ENCODE data around the gene DIP2B. TPM values are rescaled to one million over a fixed set of nuclear protein-coding genes. Genes with fewer than 3 reads are reported as not detected.
"Not testable (repeated sequence)": the region's sequence is repeated elsewhere in the genome, so short reads cannot be mapped to it uniquely, and the experiment has no call there.

DIP2B gene
- polyA plus RNA-seq, 1 donor from 2014 or later: 44.0 TPM

GRCh38 chr12:50555471-50555885, 50.7 kb downstream of the DIP2B start:
- peaks cover 16% of the 10 kb centered on the region for H3K79me2 ChIP-seq (replicated peaks; ENCODE audit: insufficient read depth, low read length)
- no peak overlapping the region for H2AFZ ChIP-seq (ENCODE audit: low read depth, low read length)
- no peak overlapping the region for H3K4me3 ChIP-seq (ENCODE audit: low read length)
- no peak overlapping the region for H3K27ac ChIP-seq (ENCODE audit: low read length)
- H3F3A ChIP-seq (ENCODE audit: insufficient read depth, low read length, poor library complexity, severe bottlenecking): no peaks in the 10 kb centered on the region
- no peaks in the 10 kb centered on the region for H3K9me2 ChIP-seq (ENCODE audit: insufficient read depth, low read length)
- no peaks in the 10 kb centered on the region for H3K36me3 ChIP-seq (ENCODE audit: insufficient read depth, low read length)
- H3K9me3 ChIP-seq (ENCODE audit: low read length): no peaks in the 10 kb centered on the region
- no peak overlapping the region for H3K9ac ChIP-seq (ENCODE audit: low read length)
- no peaks in the 10 kb centered on the region for H4K20me1 ChIP-seq (ENCODE audit: insufficient read depth)
- TF ChIP-seq SMC3 (conservative IDR thresholded peaks at IDR 0.05; ENCODE audit: poor library complexity) (no peak), EZH2 (IDR thresholded peaks at IDR 0.05; ENCODE audit: borderline replicate concordance, insufficient read depth, low read length, poor library complexity, severe bottlenecking) (no peak), MXI1 (conservative IDR thresholded peaks at IDR 0.05; ENCODE audit: poor library complexity, severe bottlenecking) (no peak)
- H3K4me2 ChIP-seq (ENCODE audit: low read length): no peak overlapping the region
- no peaks in the 10 kb centered on the region for H3K27me3 ChIP-seq (ENCODE audit: insufficient read depth, low read depth, low read length)

- no peak overlapping the region for H3K27ac ChIP-seq (ENCODE audit: low read length)
- H3K9me2 ChIP-seq (ENCODE audit: insufficient read depth, low read length): no peaks in the 10 kb centered on the region
- no peak overlapping the region for H3K4me2 ChIP-seq (ENCODE audit: low read length)
- peaks cover 23% of the 10 kb centered on the region for H3K79me2 ChIP-seq (replicated peaks; ENCODE audit: insufficient read depth, low read length)
- no peaks in the 10 kb centered on the region for H3K36me3 ChIP-seq (ENCODE audit: insufficient read depth, low read length)
- H3K4me3 ChIP-seq (ENCODE audit: low read length): no peak overlapping the region
- H3F3A ChIP-seq (ENCODE audit: insufficient read depth, low read length, poor library complexity, severe bottlenecking): no peaks in the 10 kb centered on the region
- H3K9ac ChIP-seq (ENCODE audit: low read length): no peak overlapping the region
- H3K9me3 ChIP-seq (ENCODE audit: low read length): no peaks in the 10 kb centered on the region
- H2AFZ ChIP-seq (ENCODE audit: low read depth, low read length): no peak overlapping the region
- TF ChIP-seq EZH2 (IDR thresholded peaks at IDR 0.05; ENCODE audit: borderline replicate concordance, insufficient read depth, low read length, poor library complexity, severe bottlenecking) (no peak), SMC3 (conservative IDR thresholded peaks at IDR 0.05; ENCODE audit: poor library complexity) (no peak), EP300 (conservative IDR thresholded peaks at IDR 0.05; ENCODE audit: poor library complexity, severe bottlenecking) (no peak), POLR2AphosphoS5 (IDR thresholded peaks at IDR 0.05) (no peak), RAD21 (conservative IDR thresholded peaks at IDR 0.05) (no peak), MXI1 (conservative IDR thresholded peaks at IDR 0.05; ENCODE audit: poor library complexity, severe bottlenecking) (no peak), REST (IDR thresholded peaks at IDR 0.05; ENCODE audit: borderline replicate concordance) (no peak), TAF1 (IDR thresholded peaks at IDR 0.05; ENCODE audit: low read depth) (no peak)
- TF ChIP-seq, protein P1, sequence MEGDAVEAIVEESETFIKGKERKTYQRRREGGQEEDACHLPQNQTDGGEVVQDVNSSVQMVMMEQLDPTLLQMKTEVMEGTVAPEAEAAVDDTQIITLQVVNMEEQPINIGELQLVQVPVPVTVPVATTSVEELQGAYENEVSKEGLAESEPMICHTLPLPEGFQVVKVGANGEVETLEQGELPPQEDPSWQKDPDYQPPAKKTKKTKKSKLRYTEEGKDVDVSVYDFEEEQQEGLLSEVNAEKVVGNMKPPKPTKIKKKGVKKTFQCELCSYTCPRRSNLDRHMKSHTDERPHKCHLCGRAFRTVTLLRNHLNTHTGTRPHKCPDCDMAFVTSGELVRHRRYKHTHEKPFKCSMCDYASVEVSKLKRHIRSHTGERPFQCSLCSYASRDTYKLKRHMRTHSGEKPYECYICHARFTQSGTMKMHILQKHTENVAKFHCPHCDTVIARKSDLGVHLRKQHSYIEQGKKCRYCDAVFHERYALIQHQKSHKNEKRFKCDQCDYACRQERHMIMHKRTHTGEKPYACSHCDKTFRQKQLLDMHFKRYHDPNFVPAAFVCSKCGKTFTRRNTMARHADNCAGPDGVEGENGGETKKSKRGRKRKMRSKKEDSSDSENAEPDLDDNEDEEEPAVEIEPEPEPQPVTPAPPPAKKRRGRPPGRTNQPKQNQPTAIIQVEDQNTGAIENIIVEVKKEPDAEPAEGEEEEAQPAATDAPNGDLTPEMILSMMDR (IDR thresholded peaks at IDR 0.05; ENCODE audit: poor library complexity, severe bottlenecking): no peak
- no peaks in the 10 kb centered on the region for H3K27me3 ChIP-seq (ENCODE audit: insufficient read depth, low read depth, low read length)
- no peaks in the 10 kb centered on the region for H4K20me1 ChIP-seq (ENCODE audit: insufficient read depth)
Observed at GRCh38 chr12:50556273-50556672, 51.5 kb downstream of the DIP2B start.

GRCh38 chr12:50556796-50557195, 52.0 kb downstream of the DIP2B start:
- H3K36me3 ChIP-seq (ENCODE audit: insufficient read depth, low read length); H3K27ac ChIP-seq (ENCODE audit: low read length); H3K9ac ChIP-seq (ENCODE audit: low read length); H4K20me1 ChIP-seq (ENCODE audit: insufficient read depth); H3K4me3 ChIP-seq (ENCODE audit: low read length); H3K27me3 ChIP-seq (ENCODE audit: insufficient read depth, low read depth, low read length); H3K4me2 ChIP-seq (ENCODE audit: low read length); H3K9me3 ChIP-seq (ENCODE audit: low read length); H2AFZ ChIP-seq (ENCODE audit: low read depth, low read length); H3K9me2 ChIP-seq (ENCODE audit: insufficient read depth, low read length); H3F3A ChIP-seq (ENCODE audit: insufficient read depth, low read length, poor library complexity, severe bottlenecking): not testable (repeated sequence)
- H3K79me2 ChIP-seq (replicated peaks; ENCODE audit: insufficient read depth, low read length): peaks cover 25% of the 10 kb centered on the region

All from neural cell (in vitro differentiated cells).